Thymus (tissue), 11 donors: ENCODE data around the gene PDE6D. TPM values are rescaled to one million over a fixed set of nuclear protein-coding genes. Genes with fewer than 3 reads are reported as not detected.
A peak's percentile ranks its signal among the peaks of the same experiment; 100 is the strongest.

Experiments
- DNase-seq, 9 donors: peaks; one replicate each; pipeline ENCODE4 v3.0.0-alpha.2; 2013; ENCODE audit warnings: low spot score in 9 of 9, low read depth in 6 of 9, missing footprints in 1 of 9
- H3K27ac ChIP-seq, 2 donors: one replicate each; pipeline ENCODE4 v1.5.1; 2013; ENCODE audit warnings: control low read depth in 1 of 2, low read depth in 1 of 2, low read length in 1 of 2, mild to moderate bottlenecking in 1 of 2, moderate library complexity in 1 of 2
- H3K27me3 ChIP-seq, 2 donors: one replicate each; pipeline ENCODE4 v1.5.1; 2013; ENCODE audit warnings: low read length in 1 of 2; ENCODE audit not compliant: control insufficient read depth in 2 of 2, insufficient read depth in 1 of 2
- H3K36me3 ChIP-seq, 2 donors: one replicate each; pipeline ENCODE4 v1.5.1; 2013; ENCODE audit warnings: low read length in 1 of 2, mild to moderate bottlenecking in 1 of 2, moderate library complexity in 1 of 2; ENCODE audit not compliant: control insufficient read depth in 2 of 2, insufficient read depth in 2 of 2
- H3K4me1 ChIP-seq, 2 donors: one replicate each; pipeline ENCODE4 v1.5.1; 2013; ENCODE audit warnings: low read length in 2 of 2; ENCODE audit not compliant: control insufficient read depth in 2 of 2, insufficient read depth in 2 of 2
- H3K4me3 ChIP-seq, 2 donors: one replicate each; pipeline ENCODE4 v1.5.1; 2013; ENCODE audit warnings: low read length in 2 of 2, control low read depth in 1 of 2, mild to moderate bottlenecking in 1 of 2
- H3K9me3 ChIP-seq, 2 donors: one replicate each; pipeline ENCODE4 v1.5.1; 2013; ENCODE audit warnings: low read length in 1 of 2, mild to moderate bottlenecking in 1 of 2; ENCODE audit not compliant: control insufficient read depth in 2 of 2, insufficient read depth in 1 of 2
- WGBS: extraction: QIAGEN DNeasy Blood & Tissue Kit; methylation state at CpG from one replicate; pipeline ENCODE4 v1.1.7; 2013; 5-methylcytosine and 5-hydroxymethylcytosine counted together
- polyA plus RNA-seq: library from polyadenylated mRNA; stranded (reverse); fragments of 200-250 nt; gene quantifications from one replicate; pipeline ENCODE4 v1.2.3, GENCODE V29; 2013
- total RNA-seq: library from RNA; stranded (reverse); fragments of 120-200 nt; gene quantifications from one replicate; pipeline ENCODE4 v1.2.4, GENCODE V29; 2013
- donor health status: healthy.

Gene PDE6D
- total and polyA plus RNA-seq, 2 donors = 44.2 to 46.2 TPM

DNA sequence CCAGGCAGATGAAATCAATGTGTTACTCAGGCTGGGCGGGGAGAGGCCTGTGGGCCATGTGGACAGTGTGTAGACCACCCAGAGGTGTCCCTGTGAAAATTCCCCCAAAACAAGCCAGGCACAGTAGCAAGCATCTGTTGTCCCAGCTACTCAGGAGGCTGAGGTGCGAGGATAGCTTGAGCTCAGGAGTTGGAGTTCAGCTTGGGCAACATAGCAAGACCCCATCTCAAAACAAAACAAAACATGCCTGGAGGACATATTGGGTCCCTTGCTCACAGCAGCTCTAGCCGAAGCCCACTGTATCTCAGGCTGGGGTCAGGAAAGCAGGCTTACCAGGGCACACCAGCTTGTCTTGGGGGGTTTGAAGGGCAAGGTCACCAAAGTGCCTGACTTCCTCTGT is 77.1 kb downstream of the PDE6D start:
- Histone ChIP-seq H3K27me3 (no peaks in the 10 kb centered on the region), H3K27ac (no peak overlapping the region), H3K9me3 (no peaks in the 10 kb centered on the region), H3K36me3 (peaks cover 0 to 2% of the 10 kb centered on the region in 2 donors), H3K4me1 (peaks cover 3 to 16% of the 10 kb centered on the region in 2 donors), H3K4me3 (no peak overlapping the region)
- over 99% methylated on average over 3 of the region's 3 CpGs for WGBS
- no peak for DNase-seq

DNA sequence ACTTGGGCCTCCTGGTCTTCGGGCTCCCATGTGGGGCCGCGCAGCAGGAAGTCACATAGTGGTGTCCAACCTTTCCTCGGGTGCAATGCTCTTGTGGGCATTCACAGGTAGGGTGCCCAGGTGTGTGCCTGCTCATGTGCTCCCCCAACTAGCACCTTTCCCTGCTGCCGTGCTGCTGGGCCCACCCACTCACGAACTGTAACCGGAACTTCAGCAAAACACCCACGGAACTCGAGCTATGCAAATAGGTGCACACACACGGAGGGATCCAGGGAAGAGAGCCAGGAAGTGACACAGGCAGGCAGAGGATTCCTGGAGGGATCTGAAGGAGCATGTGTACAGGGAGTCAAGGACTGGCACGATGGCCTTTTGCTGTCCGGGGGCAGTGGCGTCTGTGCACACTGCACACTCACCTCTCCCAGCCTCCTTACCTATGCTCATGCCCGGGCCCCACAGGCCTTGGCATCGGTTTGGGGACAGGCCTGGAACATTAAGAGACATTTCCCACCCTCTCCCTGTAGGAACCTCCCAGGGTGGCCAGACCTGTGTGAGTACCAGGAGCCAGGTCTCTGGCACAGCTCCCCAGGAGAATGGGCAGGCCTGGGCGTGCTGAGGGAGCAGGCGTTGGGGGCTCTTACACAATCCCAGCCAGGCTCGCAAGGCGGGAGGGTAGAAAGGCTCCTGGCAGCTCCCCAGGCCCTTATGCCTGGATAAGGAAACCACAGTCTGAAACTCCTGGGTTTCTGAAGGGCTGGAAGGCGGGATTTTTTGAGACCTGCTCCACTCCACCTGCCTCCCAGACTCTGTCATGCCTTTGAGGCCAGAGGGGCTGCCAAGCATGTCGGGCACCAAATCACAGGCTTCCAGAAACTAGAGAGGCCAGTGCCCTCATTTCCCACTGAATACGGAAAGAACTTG is 79.4 kb downstream of the PDE6D start:
- WGBS = 91% methylated on average over 22 of the region's 22 CpGs
- Histone ChIP-seq H3K4me1 (peaks cover 3 to 14% of the 10 kb centered on the region in 2 donors), H3K27ac (peak overlapping the region; percentile 26 to 51)

DNA sequence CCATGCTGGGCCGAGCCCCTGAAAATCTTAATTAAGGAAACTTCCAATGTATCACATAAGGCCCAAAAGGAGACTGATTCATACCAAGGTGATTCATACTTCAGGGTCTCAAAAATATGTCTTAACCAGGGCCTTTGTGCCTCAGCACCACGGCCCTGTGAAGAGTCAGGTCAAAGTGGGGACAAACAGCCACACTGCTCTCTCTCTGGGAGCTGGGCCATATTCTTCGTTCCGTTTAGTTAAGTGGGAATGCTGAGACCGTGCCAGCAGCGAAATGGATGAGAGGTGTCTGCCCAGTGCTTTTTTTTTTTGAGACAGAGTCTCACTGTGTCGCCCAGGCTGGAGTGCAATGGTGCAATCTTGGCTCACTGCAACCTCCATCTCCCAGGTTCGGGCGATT is 82.1 kb downstream of the PDE6D start:
- 95% methylated on average over 9 of the region's 9 CpGs for WGBS
- Histone ChIP-seq H3K9me3 (no peaks in the 10 kb centered on the region), H3K4me1 (no peaks in the 10 kb centered on the region), H3K36me3 (peaks cover 0 to 2% of the 10 kb centered on the region in 2 donors), H3K27me3 (no peaks in the 10 kb centered on the region), H3K27ac (no peak overlapping the region), H3K4me3 (no peak overlapping the region)
- no peak for DNase-seq

More for the DNA sequence above, 79.4 kb downstream of the PDE6D start:
- no peaks in the 10 kb centered on the region for H3K9me3 ChIP-seq
- H3K36me3 ChIP-seq = peaks cover 0 to 2% of the 10 kb centered on the region in 2 donors
- H3K4me3 ChIP-seq = no peak overlapping the region
- DNase-seq = no peak
- H3K27me3 ChIP-seq = no peaks in the 10 kb centered on the region

DNA sequence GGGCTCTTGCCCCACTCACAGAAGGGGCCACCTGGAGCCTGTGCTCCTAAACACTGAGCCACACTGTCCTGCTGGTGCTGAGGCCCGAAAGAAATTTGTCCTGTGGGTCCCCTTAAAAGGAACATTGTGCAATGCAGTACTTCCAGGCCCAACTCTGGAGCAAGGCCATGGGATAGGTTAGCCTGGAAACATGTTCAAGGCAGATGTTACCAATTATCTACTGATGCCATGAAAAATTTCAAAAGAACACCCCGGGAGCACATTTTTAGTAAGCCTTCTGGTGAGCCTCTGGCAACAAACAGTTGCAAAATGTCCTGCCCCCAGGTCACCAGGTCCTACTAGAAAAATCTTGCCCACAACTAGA is 85.1 kb downstream of the PDE6D start:
- WGBS = 98% methylated on average over 2 of the region's 2 CpGs
- no peaks in the 10 kb centered on the region for H3K36me3 ChIP-seq
- DNase-seq = no peak
- H3K27ac ChIP-seq = no peak overlapping the region
- H3K27me3 ChIP-seq = no peaks in the 10 kb centered on the region
- H3K4me3 ChIP-seq = no peak overlapping the region
- peaks cover 0 to 7% of the 10 kb centered on the region in 2 donors for H3K4me1 ChIP-seq
- no peaks in the 10 kb centered on the region for H3K9me3 ChIP-seq

DNA sequence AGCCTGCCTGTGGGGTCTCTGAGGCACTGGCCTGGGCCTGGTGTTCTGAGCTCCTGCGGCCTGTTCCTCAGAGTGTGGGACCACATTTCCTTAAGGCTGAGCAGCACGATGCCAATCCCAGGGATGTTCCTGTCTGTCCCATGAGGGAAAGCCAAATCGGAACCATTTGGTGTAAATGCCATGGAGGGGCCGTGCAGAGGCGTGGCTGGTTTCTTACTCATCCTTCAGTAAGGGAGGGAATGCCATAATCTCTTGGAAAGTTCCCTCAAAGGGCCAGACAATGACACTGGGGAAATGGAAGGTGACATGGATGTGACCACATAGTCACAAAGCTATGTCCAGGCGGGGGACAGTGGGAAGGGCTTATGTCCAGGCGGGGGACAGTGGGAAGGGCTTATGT is 87.1 kb downstream of the PDE6D start:
- Histone ChIP-seq H3K27me3 (no peaks in the 10 kb centered on the region), H3K4me1 (peaks cover 0 to 7% of the 10 kb centered on the region in 2 donors), H3K9me3 (peaks cover 0 to 4% of the 10 kb centered on the region in 2 donors), H3K4me3 (no peak overlapping the region), H3K36me3 (no peaks in the 10 kb centered on the region), H3K27ac (no peak overlapping the region)
- WGBS = 98% methylated on average over 7 of the region's 7 CpGs
- no peak for DNase-seq

DNA sequence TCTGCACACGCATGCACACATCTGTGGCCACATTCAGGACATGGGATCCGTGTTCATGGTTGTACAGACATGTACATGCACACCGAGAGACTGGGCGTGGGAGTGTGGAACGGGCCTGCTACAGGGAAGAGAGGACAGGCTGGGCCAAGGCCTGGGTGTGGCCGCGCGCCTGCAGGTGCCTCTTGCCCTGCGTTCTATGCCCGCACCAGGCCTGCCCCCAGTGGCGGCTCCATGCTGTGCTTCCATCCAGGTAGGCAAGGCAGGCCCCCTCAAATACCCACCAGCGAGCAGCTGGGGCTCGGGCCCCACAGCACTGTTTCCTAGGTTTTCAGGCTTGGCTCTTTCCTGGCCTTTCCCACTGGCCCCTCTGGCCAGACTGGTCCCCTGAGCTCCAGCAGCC is 88.2 kb downstream of the PDE6D start:
- peaks cover 0 to 4% of the 10 kb centered on the region in 2 donors for H3K9me3 ChIP-seq
- no peak overlapping the region for H3K4me3 ChIP-seq
- H3K27ac ChIP-seq = no peak overlapping the region
- no peak for DNase-seq
- WGBS = 96% methylated on average over 13 of the region's 13 CpGs
- peaks cover 0 to 10% of the 10 kb centered on the region in 2 donors for H3K4me1 ChIP-seq
- H3K36me3 ChIP-seq = no peaks in the 10 kb centered on the region
- H3K27me3 ChIP-seq = no peaks in the 10 kb centered on the region

DNA sequence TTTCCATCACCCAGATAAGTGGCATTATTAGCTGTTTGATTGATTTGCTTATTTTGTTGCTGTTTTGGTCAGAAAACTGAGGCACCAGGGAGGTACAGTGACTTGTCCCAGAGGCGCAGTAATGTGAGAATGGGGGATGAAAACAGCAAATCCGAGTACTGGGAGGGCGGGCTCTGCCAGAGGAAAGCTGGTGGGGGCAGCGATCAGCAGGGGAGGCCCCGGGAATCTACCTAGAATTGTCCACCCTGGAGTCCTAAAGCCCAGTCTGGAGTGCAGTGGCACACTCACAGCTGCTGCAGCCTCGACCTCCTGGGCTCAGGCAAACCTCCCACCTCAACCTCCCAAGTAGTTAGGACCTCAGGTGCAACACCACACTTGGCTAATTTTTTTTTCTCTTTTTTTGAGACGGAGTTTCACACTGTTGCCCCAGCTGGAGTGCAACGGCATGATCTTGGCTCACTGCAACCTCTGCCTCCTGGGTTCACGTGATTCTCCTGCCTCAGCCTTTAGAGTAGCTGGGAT is 89.8 kb downstream of the PDE6D start:
- no peak for DNase-seq

DNA sequence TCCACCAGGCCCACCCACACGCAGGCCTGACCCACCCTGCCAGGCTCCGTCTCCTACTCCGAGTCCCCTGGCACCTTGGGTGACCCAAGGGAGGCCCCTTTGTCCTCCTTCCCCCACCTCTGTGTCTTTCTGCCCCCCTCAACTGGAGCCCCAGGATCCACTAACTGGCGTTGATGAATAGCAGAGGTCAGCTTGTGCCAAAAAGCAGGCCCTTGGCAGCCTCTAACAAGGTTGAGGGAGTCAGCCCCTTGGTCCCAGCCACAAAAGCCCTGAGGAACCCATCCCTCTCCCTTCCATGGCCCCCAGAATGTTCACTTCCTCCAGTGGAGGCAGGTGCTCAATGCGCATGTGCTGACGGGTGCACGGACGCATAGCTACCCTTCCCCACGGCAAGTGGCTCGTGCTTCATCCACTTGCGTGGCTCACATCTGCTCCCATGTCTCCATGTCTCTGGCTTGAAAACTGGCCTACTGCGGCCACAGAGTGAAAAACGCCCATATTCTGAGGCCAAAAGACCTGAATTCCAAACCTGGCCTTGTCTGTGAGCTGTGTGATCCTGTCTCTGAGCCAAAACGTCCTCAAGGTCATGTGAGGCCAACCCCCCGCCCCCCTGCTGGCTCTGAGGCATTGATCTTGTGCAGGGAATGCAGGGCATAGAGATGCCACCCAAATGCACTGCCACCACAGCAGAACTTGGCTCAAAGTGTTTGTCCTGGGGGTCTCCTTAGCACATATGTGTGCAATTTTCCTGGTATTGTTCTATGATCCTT is 91.8 kb downstream of the PDE6D start:
- H3K27me3 ChIP-seq = no peaks in the 10 kb centered on the region
- H3K36me3 ChIP-seq = no peaks in the 10 kb centered on the region
- WGBS = 89% methylated on average over 15 of the region's 15 CpGs
- no peak overlapping the region for H3K27ac ChIP-seq
- no peak for DNase-seq
- H3K4me3 ChIP-seq = no peak overlapping the region
- H3K9me3 ChIP-seq = peaks cover 0 to 4% of the 10 kb centered on the region in 2 donors
- peaks cover 34 to 45% of the 10 kb centered on the region in 2 donors for H3K4me1 ChIP-seq

More for the DNA sequence above, 89.8 kb downstream of the PDE6D start:
- H3K36me3 ChIP-seq = no peaks in the 10 kb centered on the region
- H3K4me3 ChIP-seq = no peak overlapping the region
- peaks cover 0 to 4% of the 10 kb centered on the region in 2 donors for H3K9me3 ChIP-seq
- H3K27ac ChIP-seq = no peak overlapping the region
- no peaks in the 10 kb centered on the region for H3K27me3 ChIP-seq
- peaks cover 14 to 25% of the 10 kb centered on the region in 2 donors for H3K4me1 ChIP-seq
- WGBS = 89% methylated on average over 9 of the region's 9 CpGs

DNA sequence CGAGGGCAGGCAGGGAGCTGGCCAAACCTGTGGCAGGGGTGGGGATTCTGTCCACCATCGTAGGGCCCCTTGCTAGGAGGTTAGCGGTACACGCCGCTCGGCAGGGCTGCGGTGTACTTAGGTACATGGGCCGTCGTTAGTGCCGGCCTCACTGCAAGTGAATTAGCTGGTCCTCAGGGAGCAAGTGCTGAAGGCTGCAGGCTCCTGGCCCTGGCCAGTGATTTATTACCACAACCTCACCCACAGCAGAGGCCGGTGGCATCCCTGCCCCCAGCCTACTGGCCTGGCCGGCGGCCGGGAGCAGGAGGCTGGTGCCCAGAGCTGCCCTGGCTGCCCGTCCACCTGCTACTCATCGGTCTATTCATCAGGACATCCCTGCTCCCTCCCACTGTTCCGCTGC is 92.4 kb downstream of the PDE6D start:
- Histone ChIP-seq H3K9me3 (peaks cover 0 to 4% of the 10 kb centered on the region in 2 donors), H3K4me1 (peaks cover 36 to 51% of the 10 kb centered on the region in 2 donors), H3K4me3 (no peak overlapping the region), H3K27me3 (no peaks in the 10 kb centered on the region), H3K27ac (no peak overlapping the region), H3K36me3 (no peaks in the 10 kb centered on the region)
- 93% methylated on average over 17 of the region's 17 CpGs for WGBS
- no peak for DNase-seq
